GM21381 (cell line): ENCODE data around the gene BTBD7.
A peak's percentile ranks its signal among the peaks of the same experiment; 100 is the strongest.

ENCODE experiments used
- ATAC-seq: cut with Tn5 transposase; IDR thresholded peaks from one replicate; pipeline ENCODE4 v1.9.1; 2021; ENCODE audit warnings: mild to moderate bottlenecking, moderate library complexity; ENCODE audit not compliant: unreplicated experiment

BTBD7 gene

GRCh38 chr14:93329965-93330608 is 2.7 kb downstream of the BTBD7 start:
- ATAC-seq, result no peak

GRCh38 chr14:93328546-93328945 is 4.3 kb downstream of the BTBD7 start:
- ATAC-seq, result no peak

DNA sequence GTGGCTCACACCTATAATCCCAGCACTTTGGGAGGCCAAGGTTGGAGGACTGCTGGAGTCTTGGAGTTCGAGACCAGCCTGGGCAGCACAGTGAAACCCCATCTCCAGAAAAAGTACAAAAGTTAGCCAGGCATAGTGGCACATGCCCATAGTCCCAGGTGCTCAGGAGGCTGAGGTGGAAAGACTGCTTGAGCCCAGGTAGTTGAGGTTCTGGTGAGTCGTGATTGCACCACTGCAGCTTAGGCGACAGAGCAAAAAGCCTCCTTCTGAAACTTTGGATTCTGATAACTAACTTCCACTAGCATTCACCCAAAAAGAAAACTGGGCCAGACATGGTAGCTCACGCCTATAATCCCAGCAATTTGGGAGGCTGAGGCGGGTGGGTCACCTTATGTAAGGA is 6.6 kb downstream of the BTBD7 start:
- no peak for ATAC-seq

GRCh38 chr14:93323600-93324174 is 9.1 kb downstream of the BTBD7 start:
- ATAC-seq, result no peak

DNA sequence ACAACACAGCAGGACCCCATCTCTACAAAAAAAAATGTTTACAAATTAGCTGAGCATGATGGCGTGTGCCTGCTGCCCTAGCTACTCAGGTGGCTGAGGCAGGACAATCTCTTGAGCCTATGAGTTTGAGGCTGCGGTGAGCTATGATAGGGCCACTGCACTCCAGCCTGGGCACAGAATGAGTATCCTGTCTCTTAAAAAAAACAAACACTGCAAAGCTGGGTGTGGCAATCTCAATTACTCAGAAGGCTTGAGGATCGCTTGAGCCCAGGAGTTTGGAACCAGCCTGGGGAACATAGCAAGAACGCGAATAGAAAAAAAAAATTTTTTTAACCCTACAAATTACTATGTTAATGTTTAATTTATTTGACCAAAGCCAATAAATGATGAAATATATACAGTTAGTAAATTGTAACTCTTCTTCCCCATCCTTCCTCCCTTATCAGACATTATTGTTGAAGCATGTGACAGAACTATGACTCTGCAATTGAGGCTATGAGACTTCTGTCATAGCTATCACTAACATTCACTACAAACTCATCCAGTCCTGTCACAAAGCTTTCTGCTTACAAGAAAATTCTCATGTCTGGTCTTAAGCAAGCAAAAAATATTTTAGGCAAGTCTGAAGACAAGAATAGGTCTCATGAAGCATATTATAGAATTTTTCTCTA is 9.8 kb downstream of the BTBD7 start:
- no peak for ATAC-seq

- ATAC-seq, result no peak
Measured at GRCh38 chr14:93320489-93320888, 12.3 kb downstream of the BTBD7 start.

GRCh38 chr14:93319958-93320357 is 12.9 kb downstream of the BTBD7 start:
- ATAC-seq, result peak; percentile 57

- ATAC-seq, result peak; percentile 24
Measured at GRCh38 chr14:93319494-93319893, 13.3 kb downstream of the BTBD7 start.

DNA sequence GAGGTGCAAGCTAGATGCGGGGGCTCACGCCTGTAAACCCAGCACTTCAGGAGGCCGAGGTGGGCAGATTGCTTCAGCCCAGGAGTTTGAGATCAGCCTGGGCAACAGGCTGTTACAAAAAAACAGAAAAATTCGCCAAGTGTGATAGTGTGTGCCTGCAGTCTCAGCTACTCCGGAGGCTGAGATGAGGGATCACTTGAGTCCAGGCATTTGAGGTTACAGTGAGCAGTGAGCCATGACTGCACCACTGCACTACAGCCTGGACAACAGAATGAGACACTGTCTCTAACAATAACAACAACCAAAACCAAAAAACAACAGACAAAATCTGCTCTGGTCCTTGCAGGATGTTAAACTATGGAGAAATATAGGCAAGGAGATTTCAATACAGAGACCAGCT is 13.9 kb downstream of the BTBD7 start:
- ATAC-seq, result no peak

GRCh38 chr14:93317875-93318807 is 14.7 kb downstream of the BTBD7 start:
- ATAC-seq, result no peak

GRCh38 chr14:93317210-93317874 is 15.5 kb downstream of the BTBD7 start:
- no peak for ATAC-seq

- ATAC-seq, result no peak
Measured at GRCh38 chr14:93316716-93317115, 16.1 kb downstream of the BTBD7 start.

- no peak for ATAC-seq
Measured at GRCh38 chr14:93315575-93315974, 17.3 kb downstream of the BTBD7 start.

- no peak for ATAC-seq
Measured at GRCh38 chr14:93311082-93311481, 21.8 kb downstream of the BTBD7 start.

DNA sequence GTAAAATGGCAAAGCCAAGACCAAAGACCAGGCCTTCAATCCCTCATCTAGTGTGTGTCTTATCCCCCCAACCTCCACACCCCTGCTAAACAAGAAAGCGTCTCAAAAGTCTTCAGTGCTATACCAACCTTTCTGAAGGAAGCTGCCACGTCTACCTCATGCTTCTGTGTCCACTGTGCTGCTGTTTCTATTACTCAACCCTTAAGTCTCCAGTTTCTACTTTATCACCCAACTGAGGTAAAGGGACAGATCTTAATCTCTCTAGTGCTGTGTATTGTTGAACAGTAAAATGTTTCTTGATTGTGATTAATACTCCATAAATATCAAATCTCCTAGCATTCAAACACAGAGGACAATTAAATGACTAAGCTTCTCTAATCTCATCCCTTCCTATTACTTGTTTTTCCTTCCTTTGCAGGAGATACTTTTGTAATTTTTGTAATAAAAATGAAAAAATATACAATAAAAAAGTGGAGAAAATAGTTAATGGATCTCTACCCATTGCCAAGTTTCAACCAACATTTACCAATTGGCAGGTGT is 23.3 kb downstream of the BTBD7 start:
- no peak for ATAC-seq

GRCh38 chr14:93308686-93309345 is 24.0 kb downstream of the BTBD7 start:
- ATAC-seq, result no peak

- no peak for ATAC-seq
Measured at GRCh38 chr14:93306812-93307211, 26.0 kb downstream of the BTBD7 start.

DNA sequence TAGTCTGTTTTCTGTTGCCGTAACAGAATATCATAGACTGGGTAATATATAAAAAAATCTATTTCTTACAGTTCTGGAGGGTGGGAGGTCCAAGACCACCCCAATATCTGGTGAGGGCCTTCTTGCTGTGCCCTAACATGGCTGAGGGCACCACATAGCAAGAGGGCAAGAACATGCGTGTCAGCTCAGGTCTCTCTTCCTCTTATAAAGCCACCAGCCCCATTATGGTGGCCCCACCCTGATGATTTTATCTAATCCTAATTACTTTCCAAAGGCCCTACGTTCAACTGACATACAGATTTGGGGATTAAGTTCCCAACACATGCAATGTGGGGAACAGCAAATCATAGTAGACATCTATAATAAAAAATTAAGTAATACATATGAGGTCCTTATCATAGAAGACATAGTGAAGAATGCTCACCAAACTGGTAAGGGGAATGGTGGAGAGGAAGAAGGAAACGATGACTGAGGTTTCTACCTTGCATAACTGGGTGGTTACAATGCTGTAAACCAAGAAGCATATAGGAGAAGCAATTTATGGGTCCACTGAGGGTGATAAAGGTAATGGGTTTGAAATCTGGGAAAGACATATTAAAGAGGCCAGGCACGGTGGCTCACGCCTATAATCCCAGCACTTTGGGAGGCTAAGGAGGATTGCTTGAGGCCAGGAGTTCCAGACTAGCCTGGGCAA is 27.0 kb downstream of the BTBD7 start:
- ATAC-seq, result no peak

- no peak for ATAC-seq
Measured at GRCh38 chr14:93304771-93305170, 28.1 kb downstream of the BTBD7 start.
